Measurements from ENCODE around the gene PTPRT. TPM values are rescaled to one million over a fixed set of nuclear protein-coding genes. Genes with fewer than 3 reads are reported as not detected.

The PTPRT gene
- total RNA-seq, 2 donors from 2014 or later: not detected

GRCh38 chr20:42113236-42113635, 1076.5 kb downstream of the PTPRT start:
- Histone ChIP-seq H3K27me3 (replicated peaks; ENCODE audit: insufficient read depth) (no peaks in the 10 kb centered on the region), H3K27ac (no peak overlapping the region), H3K4me1 (ENCODE audit: control insufficient read depth in 1 of 2, low read depth in 2 of 2) (no peaks in the 10 kb centered on the region), H3K36me3 (no peaks in the 10 kb centered on the region), H3K9me3 (no peaks in the 10 kb centered on the region), H3K4me3 (no peak overlapping the region)
- DNase-seq (ENCODE audit: low spot score) (no peak), ATAC-seq (ENCODE audit: insufficient number of reproducible peaks, low FRiP score, low read depth) (no peak)
- TF ChIP-seq CTCF (IDR thresholded peaks at IDR 0.05): no peak

GRCh38 chr20:42112161-42112560, 1077.5 kb downstream of the PTPRT start:
- Histone ChIP-seq H3K9me3 (no peaks in the 10 kb centered on the region), H3K27ac (no peak overlapping the region), H3K36me3 (no peaks in the 10 kb centered on the region), H3K4me1 (ENCODE audit: control insufficient read depth in 1 of 2, low read depth in 2 of 2) (no peaks in the 10 kb centered on the region), H3K27me3 (replicated peaks; ENCODE audit: insufficient read depth) (no peaks in the 10 kb centered on the region), H3K4me3 (no peak overlapping the region)
- DNase-seq (ENCODE audit: low spot score) (no peak), ATAC-seq (ENCODE audit: insufficient number of reproducible peaks, low FRiP score, low read depth) (no peak)
- no peak for TF ChIP-seq CTCF (IDR thresholded peaks at IDR 0.05)

GRCh38 chr20:42111349-42111748, 1078.4 kb downstream of the PTPRT start:
- no peaks in the 10 kb centered on the region for H3K36me3 ChIP-seq
- no peak for TF ChIP-seq CTCF (IDR thresholded peaks at IDR 0.05)
- DNase-seq (ENCODE audit: low spot score) (no peak), ATAC-seq (ENCODE audit: insufficient number of reproducible peaks, low FRiP score, low read depth) (no peak)
- no peaks in the 10 kb centered on the region for H3K4me1 ChIP-seq (ENCODE audit: control insufficient read depth in 1 of 2, low read depth in 2 of 2)
- H3K27ac ChIP-seq: no peak overlapping the region
- no peak overlapping the region for H3K4me3 ChIP-seq
- no peaks in the 10 kb centered on the region for H3K9me3 ChIP-seq
- H3K27me3 ChIP-seq (replicated peaks; ENCODE audit: insufficient read depth): no peaks in the 10 kb centered on the region

GRCh38 chr20:42110301-42110700, 1079.4 kb downstream of the PTPRT start:
- ATAC-seq (ENCODE audit: insufficient number of reproducible peaks, low FRiP score, low read depth): no peak
- DNase-seq (ENCODE audit: low spot score): no peak

GRCh38 chr20:42102000-42102399, 1087.7 kb downstream of the PTPRT start:
- no peaks in the 10 kb centered on the region for H3K4me1 ChIP-seq (ENCODE audit: control insufficient read depth in 1 of 2, low read depth in 2 of 2)
- no peaks in the 10 kb centered on the region for H3K9me3 ChIP-seq
- no peak for DNase-seq (ENCODE audit: low spot score)
- no peaks in the 10 kb centered on the region for H3K36me3 ChIP-seq
- no peak overlapping the region for H3K4me3 ChIP-seq
- H3K27me3 ChIP-seq (replicated peaks; ENCODE audit: insufficient read depth): no peaks in the 10 kb centered on the region
- ATAC-seq (ENCODE audit: insufficient number of reproducible peaks, low FRiP score, low read depth): no peak
- H3K27ac ChIP-seq: no peak overlapping the region
- no peak for TF ChIP-seq CTCF (IDR thresholded peaks at IDR 0.05)

More at GRCh38 chr20:42110301-42110700, 1079.4 kb downstream of the PTPRT start:
- H3K4me3 ChIP-seq: no peak overlapping the region
- no peaks in the 10 kb centered on the region for H3K36me3 ChIP-seq
- H3K9me3 ChIP-seq: no peaks in the 10 kb centered on the region
- no peaks in the 10 kb centered on the region for H3K4me1 ChIP-seq (ENCODE audit: control insufficient read depth in 1 of 2, low read depth in 2 of 2)
- H3K27me3 ChIP-seq (replicated peaks; ENCODE audit: insufficient read depth): no peaks in the 10 kb centered on the region
- no peak overlapping the region for H3K27ac ChIP-seq
- no peak for TF ChIP-seq CTCF (IDR thresholded peaks at IDR 0.05)
